OCI-LY1 (cell line): Measurements from ENCODE around the gene OCIAD1.
"Not testable (repeated sequence)": the region's sequence is repeated elsewhere in the genome, so short reads cannot be mapped to it uniquely, and the experiment has no call there.

Experiments
- H2AFZ ChIP-seq: fragments of 200-600 bp; sonication (generic), shearing (Covaris generic); 2 replicates; pipeline ENCODE4 v1.6.0; 2014; ENCODE audit warnings: antibody characterized with exemption, mild to moderate bottlenecking, low read length
- H3F3A ChIP-seq: fragments of 200-600 bp; sonication (generic), shearing (Covaris generic); 2 replicates; pipeline ENCODE4 v1.6.0; 2014; ENCODE audit warnings: mild to moderate bottlenecking, antibody characterized with exemption, low read length, moderate library complexity; ENCODE audit not compliant: insufficient read depth
- H3K27ac ChIP-seq: fragments of 200-600 bp; sonication (generic); 2 replicates; pipeline ENCODE4 v1.5.1; 2014; ENCODE audit warnings: low read length, mixed run types, mild to moderate bottlenecking, low read depth; ENCODE audit not compliant: poor library complexity, severe bottlenecking
- H3K27me3 ChIP-seq: fragments of 200-600 bp; sonication (generic); 2 replicates; pipeline ENCODE4 v1.6.0; 2014; ENCODE audit warnings: antibody characterized with exemption, mild to moderate bottlenecking, low read length, moderate library complexity; ENCODE audit not compliant: insufficient read depth
- H3K36me3 ChIP-seq: fragments of 200-600 bp; sonication (generic); 2 replicates; pipeline ENCODE4 v1.6.1; 2014; ENCODE audit warnings: mild to moderate bottlenecking, antibody characterized with exemption, low read length, moderate library complexity, mixed read lengths; ENCODE audit not compliant: insufficient read depth
- H3K4me1 ChIP-seq: fragments of 200-600 bp; sonication (generic); 2 replicates; pipeline ENCODE4 v1.5.1; 2014; ENCODE audit warnings: mild to moderate bottlenecking, low read length, moderate library complexity; ENCODE audit not compliant: insufficient read depth, severe bottlenecking
- H3K4me2 ChIP-seq: fragments of 200-600 bp; sonication (generic), shearing (Covaris generic); 2 replicates; pipeline ENCODE4 v1.6.1; 2014; ENCODE audit warnings: low read length
- H3K4me3 ChIP-seq: fragments of 200-600 bp; sonication (generic); 2 replicates; pipeline ENCODE4 v1.5.1; 2014; ENCODE audit warnings: low read length, low read depth, mild to moderate bottlenecking, mixed read lengths; ENCODE audit not compliant: poor library complexity, severe bottlenecking
- H3K79me2 ChIP-seq: fragments of 200-600 bp; shearing (Covaris generic); 2 replicates; pipeline ENCODE4 v1.6.1; 2016; ENCODE audit warnings: mixed run types, low read length, mixed read lengths; ENCODE audit not compliant: insufficient read depth
- H3K9ac ChIP-seq: fragments of 200-600 bp; sonication (generic), shearing (Covaris generic); 2 replicates; pipeline ENCODE4 v1.6.1; 2014; ENCODE audit warnings: mild to moderate bottlenecking, low read length, mixed read lengths
- H3K9me2 ChIP-seq: fragments of 200-600 bp; sonication (generic), shearing (Covaris generic); 2 replicates; pipeline ENCODE4 v1.6.1; 2014; ENCODE audit warnings: low read depth, mild to moderate bottlenecking, low read length, mixed read lengths
- H3K9me3 ChIP-seq: fragments of 200-600 bp; shearing (Covaris generic); 2 replicates; pipeline ENCODE4 v1.6.1; 2014; ENCODE audit warnings: low read length, mixed read lengths
- H4K20me1 ChIP-seq: fragments of 200-600 bp; sonication (generic), shearing (Covaris generic); 2 replicates; pipeline ENCODE4 v1.6.0; 2016; ENCODE audit warnings: mild to moderate bottlenecking, low read length; ENCODE audit not compliant: insufficient read depth
- CTCF ChIP-seq: fragments of 200-600 bp; sonication (generic), shearing (Covaris generic); IDR thresholded peaks from 2 replicates; pipeline ENCODE4 v1.5.1; 2017; ENCODE audit warnings: mild to moderate bottlenecking, antibody characterized with exemption, low read length, moderate library complexity, mixed read lengths
- EZH2 ChIP-seq: fragments of 200-600 bp; sonication (generic), shearing (Covaris generic); IDR thresholded peaks from 2 replicates; pipeline ENCODE4 v1.8.0; 2017; ENCODE audit warnings: borderline replicate concordance, mixed run types, mild to moderate bottlenecking, antibody characterized with exemption, low read length, moderate library complexity, mixed read lengths

Gene OCIAD1

GRCh38 chr4:48815483-48815882, 15.4 kb upstream of the OCIAD1 start:
- 0 out of 2 replicates have a peak overlapping the region, but pooled peaks have one; percentile 17 for H3K4me2 ChIP-seq
- no peak overlapping the region for H3K9ac ChIP-seq
- no peaks in the 10 kb centered on the region for H3K27me3 ChIP-seq
- no peaks in the 10 kb centered on the region for H4K20me1 ChIP-seq
- H3K9me2 ChIP-seq: no peaks in the 10 kb centered on the region
- no peaks in the 10 kb centered on the region for H3K79me2 ChIP-seq
- no peaks in the 10 kb centered on the region for H3K36me3 ChIP-seq
- peaks cover 10% of the 10 kb centered on the region for H3K4me1 ChIP-seq
- H3K9me3 ChIP-seq: no peaks in the 10 kb centered on the region
- no peaks in the 10 kb centered on the region for H3F3A ChIP-seq
- no peak overlapping the region for H2AFZ ChIP-seq
- no peak overlapping the region for H3K27ac ChIP-seq
- H3K4me3 ChIP-seq: no peak overlapping the region
- no peak for TF ChIP-seq CTCF
- TF ChIP-seq EZH2: no peak

- not testable (repeated sequence) for H3K79me2 ChIP-seq, H3K9me2 ChIP-seq, H3F3A ChIP-seq, H2AFZ ChIP-seq, H3K27ac ChIP-seq, H3K9me3 ChIP-seq, H4K20me1 ChIP-seq, H3K4me3 ChIP-seq, H3K27me3 ChIP-seq, H3K9ac ChIP-seq, H3K4me2 ChIP-seq, H3K36me3 ChIP-seq
- H3K4me1 ChIP-seq: peaks cover 10% of the 10 kb centered on the region
Measured at GRCh38 chr4:48816297-48816696, 14.6 kb upstream of the OCIAD1 start.

GRCh38 chr4:48816971-48817370, 13.9 kb upstream of the OCIAD1 start:
- Histone ChIP-seq H3K27me3 (no peaks in the 10 kb centered on the region), H2AFZ (no peak overlapping the region), H3K36me3 (no peaks in the 10 kb centered on the region)

GRCh38 chr4:48821431-48821830, 9.5 kb upstream of the OCIAD1 start:
- H3K27me3 ChIP-seq, H3K4me2 ChIP-seq, H3K9ac ChIP-seq, H2AFZ ChIP-seq, H3K4me3 ChIP-seq, H3K27ac ChIP-seq, H3K4me1 ChIP-seq, H4K20me1 ChIP-seq, H3K36me3 ChIP-seq, H3K9me2 ChIP-seq, H3K9me3 ChIP-seq, H3F3A ChIP-seq, H3K79me2 ChIP-seq: not testable (repeated sequence)

More at GRCh38 chr4:48816971-48817370, 13.9 kb upstream of the OCIAD1 start:
- H3K9me3 ChIP-seq: no peaks in the 10 kb centered on the region
- H4K20me1 ChIP-seq: no peaks in the 10 kb centered on the region
- no peak overlapping the region for H3K27ac ChIP-seq
- H3K4me3 ChIP-seq: no peak overlapping the region
- H3K4me1 ChIP-seq: peaks cover 10% of the 10 kb centered on the region
- TF ChIP-seq CTCF (no peak), EZH2 (no peak)
- no peak overlapping the region for H3K9ac ChIP-seq
- H3K4me2 ChIP-seq: no peak overlapping the region
- no peaks in the 10 kb centered on the region for H3K9me2 ChIP-seq
- no peaks in the 10 kb centered on the region for H3F3A ChIP-seq
- no peaks in the 10 kb centered on the region for H3K79me2 ChIP-seq
